Lower lobe of right lung (tissue), 2 donors: ENCODE data around the gene CDKN2B. TPM values are rescaled to one million over a fixed set of nuclear protein-coding genes. Genes with fewer than 3 reads are reported as not detected.
"Not testable (repeated sequence)": the region's sequence is repeated elsewhere in the genome, so short reads cannot be mapped to it uniquely, and the experiment has no call there.

ENCODE experiments used
- ATAC-seq, 2 donors: fragments of 200-7000 bp; cut with Tn5 transposase; one replicate each; pipeline ENCODE4 v1.9.1; 2020 to 2022; ENCODE audit warnings: mild to moderate bottlenecking in 2 of 2, moderate library complexity in 2 of 2
- DNase-seq: peaks from one replicate; pipeline ENCODE4 v3.0.0-alpha.2; 2020
- H3K27ac ChIP-seq: fragments of 200-600 bp; one replicate; pipeline ENCODE4 v1.8.0; 2022
- H3K27me3 ChIP-seq: fragments of 200-600 bp; one replicate; pipeline ENCODE4 v1.8.0; 2022; ENCODE audit warnings: low read depth
- H3K36me3 ChIP-seq: fragments of 200-600 bp; one replicate; pipeline ENCODE4 v1.8.0; 2022; ENCODE audit warnings: mild to moderate bottlenecking
- H3K4me1 ChIP-seq: fragments of 200-600 bp; one replicate; pipeline ENCODE4 v1.8.0; 2022
- H3K4me3 ChIP-seq: fragments of 200-600 bp; one replicate; pipeline ENCODE4 v1.8.0; 2022; ENCODE audit warnings: mild to moderate bottlenecking
- H3K9me3 ChIP-seq: fragments of 200-600 bp; one replicate; pipeline ENCODE4 v1.8.0; 2022
- CTCF ChIP-seq: fragments of 200-600 bp; IDR thresholded peaks from one replicate; pipeline ENCODE4 v1.8.0; 2022; ENCODE audit warnings: antibody characterized with exemption, mild to moderate bottlenecking
- intact Hi-C: fragments of 100-400 bp; cut with DNase I; formaldehyde crosslinking; loops from one replicate; pipeline ENCODE4 v1.11.0; 2022
- total RNA-seq: library from RNA; stranded (reverse); fragmentation: NEBNext Ultra II Directional; extraction: Animal tissue kit (Norgen Biotek cat#: 25700); gene quantifications from one replicate; pipeline ENCODE4 v1.2.1, GENCODE V29; 2021
- donor health status: DM: no; HTN: yes; CAD: no; lungs with severe emphysema.

The CDKN2B gene
- total RNA-seq, 1 donor from 2014 or later = 17.9 TPM

GRCh38 chr9:21961569-21961968 lies 47.5 kb downstream of the CDKN2B start:
- Histone ChIP-seq H3K27ac (no peak overlapping the region), H3K27me3 (peaks cover 40% of the 10 kb centered on the region), H3K4me1 (peaks cover 15% of the 10 kb centered on the region), H3K9me3 (no peaks in the 10 kb centered on the region), H3K4me3 (no peak overlapping the region), H3K36me3 (no peaks in the 10 kb centered on the region)
- no peak for TF ChIP-seq CTCF
- DNase-seq (no peak), ATAC-seq (no peak)
- intact Hi-C loops = no loop called here

- H3K27me3 ChIP-seq = peaks cover 17% of the 10 kb centered on the region
- DNase-seq, H3K4me3 ChIP-seq, H3K36me3 ChIP-seq, H3K9me3 ChIP-seq, H3K27ac ChIP-seq, ATAC-seq, intact Hi-C loops, H3K4me1 ChIP-seq: not testable (repeated sequence)
These were observed 49.8 kb downstream of the CDKN2B start for GRCh38 chr9:21959268-21959667.

- Histone ChIP-seq H3K4me3 (no peak overlapping the region), H3K36me3 (no peaks in the 10 kb centered on the region), H3K9me3 (no peaks in the 10 kb centered on the region), H3K27me3 (peaks cover 13% of the 10 kb centered on the region), H3K27ac (no peak overlapping the region), H3K4me1 (no peaks in the 10 kb centered on the region)
- ATAC-seq (no peak), DNase-seq (no peak)
- TF ChIP-seq CTCF = no peak
- intact Hi-C loops = no loop called here
These were observed 50.3 kb downstream of the CDKN2B start for GRCh38 chr9:21958833-21959232.

Other genes starting within 250 kb of the CDKN2B start
- 35.2 TPM for gene MTAP, start 206.7 kb downstream of the CDKN2B start, total RNA-seq
- 8.4 TPM for gene CDKN2A, start 14.9 kb downstream of the CDKN2B start, total RNA-seq
- 2.4 TPM for gene CDKN2B-AS1, start 14.5 kb downstream of the CDKN2B start, total RNA-seq